ENCODE data around the gene DPP9. TPM values are rescaled to one million over a fixed set of nuclear protein-coding genes. Genes with fewer than 3 reads are reported as not detected.

DPP9 gene
- total and polyA plus RNA-seq, 2 of the 4 experiments (the other 2 are of a cell fraction), result 12.4 to 33.0 TPM

DNA sequence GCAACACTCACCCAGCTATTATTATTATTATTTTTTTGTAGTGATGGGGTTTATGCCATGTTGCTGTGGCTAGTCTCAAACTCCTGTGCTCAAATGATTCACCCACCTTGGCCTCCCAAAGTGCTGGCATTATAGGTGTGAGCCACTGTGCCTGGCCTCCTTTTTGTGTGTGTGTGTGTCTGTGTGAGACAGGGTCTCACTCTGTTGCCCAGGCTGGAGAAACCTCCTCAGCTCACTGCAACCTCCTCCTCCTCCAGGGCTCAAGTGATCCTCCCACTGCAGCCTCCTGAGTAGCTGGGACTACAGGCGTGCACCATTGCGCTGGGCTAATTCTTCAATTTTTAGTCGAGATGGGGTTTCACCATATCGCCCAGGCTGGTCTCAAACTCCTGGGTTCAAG is 49.9 kb downstream of the DPP9 start:
- Histone ChIP-seq H3K79me1 (ENCODE audit: low read depth in 1 of 2, low read length in 2 of 2) (peaks cover 8 to 13% of the 10 kb centered on the region in 2 experiments), H2BK5ac (ENCODE audit: low read depth, low read length, poor library complexity, severe bottlenecking) (no peak overlapping the region), H3K9me1 (ENCODE audit: insufficient read depth, low read length) (no peaks in the 10 kb centered on the region), H4K20me1 (ENCODE audit: insufficient read depth, low read length) (peaks cover 8% of the 10 kb centered on the region), H3K4me1 (ENCODE audit: control insufficient read depth, insufficient read depth, low read length) (peaks cover 4% of the 10 kb centered on the region; the same call in 1 of the 2 replicates), H2BK20ac (ENCODE audit: low read depth, low read length) (no peak overlapping the region), H3K27me3 (ENCODE audit: control insufficient read depth, insufficient read depth, low read length) (no peaks in the 10 kb centered on the region), H3K4ac (ENCODE audit: low read depth, low read length) (no peak overlapping the region), H2AK5ac (ENCODE audit: low read depth, low read length) (no peak overlapping the region), H3K56ac (ENCODE audit: extremely low read depth, insufficient read depth, low read length) (no peak overlapping the region), H4K5ac (ENCODE audit: low read depth, low read length) (no peak overlapping the region), H2AFZ (replicated peaks; ENCODE audit: low read length, poor library complexity) (no peak overlapping the region), H2BK120ac (ENCODE audit: low read depth, low read length) (no peak overlapping the region), H3K18ac (ENCODE audit: low read depth, low read length) (no peak overlapping the region), H4K8ac (ENCODE audit: low read depth in 2 of 2, low read length in 2 of 2) (no peak overlapping the region), H3K9ac (ENCODE audit: low read depth, low read length) (no peak overlapping the region), H3K9me3 (ENCODE audit: control insufficient read depth, insufficient read depth, low read length) (no peaks in the 10 kb centered on the region), H4K91ac (ENCODE audit: insufficient read depth, low read depth, low read length) (no peak overlapping the region), H2AK9ac (replicated peaks; ENCODE audit: low read depth, low read length, poor library complexity) (no peak overlapping the region), H3K4me2 (ENCODE audit: low read depth, low read length) (no peak overlapping the region), H3K23ac (ENCODE audit: low read depth, low read length) (no peak overlapping the region), H2BK15ac (ENCODE audit: low read depth, low read length) (no peak overlapping the region), H3K14ac (replicated peaks; ENCODE audit: low read depth, low read length) (no peak overlapping the region), H3K27ac (ENCODE audit: insufficient read depth, low read length) (no peak overlapping the region), H3K36me3 (ENCODE audit: control insufficient read depth, insufficient read depth, low read length) (peaks cover 19% of the 10 kb centered on the region), H3K4me3 (ENCODE audit: insufficient read depth, low read depth, low read length) (no peak overlapping the region)
- in situ Hi-C loops (cut with MboI; ENCODE audit: low sequenced_read_pairs) (no loop called here), dilution Hi-C loops (cut with HindIII; ENCODE audit: low sequenced_read_pairs, unreplicated experiment) (no loop called here), intact Hi-C loops (cut with micrococcal nuclease) (no loop called here)
- CTCF ChIA-PET, result interaction anchor here (0.6 kb wide), 1 partner anchor 50 kb away, joined by 4 read pairs; no protein-coding TSS in a partner anchor
- 84% methylated on average over 4 of the region's 4 CpGs; no CpG with 5 or more reads in 1 of the 2 experiments for WGBS, 2 experiments (ENCODE audit: extremely low coverage in 2 of 2, insufficient read length in 1 of 2)
- DNase-seq (no peak), ATAC-seq (ENCODE audit: low read depth) (no peak)
- POLR2A ChIA-PET (ENCODE audit: unreplicated experiment), result no interaction called here
- BruUV-seq (replicated peaks), result no TSS peak
- TF ChIP-seq, protein P1, sequence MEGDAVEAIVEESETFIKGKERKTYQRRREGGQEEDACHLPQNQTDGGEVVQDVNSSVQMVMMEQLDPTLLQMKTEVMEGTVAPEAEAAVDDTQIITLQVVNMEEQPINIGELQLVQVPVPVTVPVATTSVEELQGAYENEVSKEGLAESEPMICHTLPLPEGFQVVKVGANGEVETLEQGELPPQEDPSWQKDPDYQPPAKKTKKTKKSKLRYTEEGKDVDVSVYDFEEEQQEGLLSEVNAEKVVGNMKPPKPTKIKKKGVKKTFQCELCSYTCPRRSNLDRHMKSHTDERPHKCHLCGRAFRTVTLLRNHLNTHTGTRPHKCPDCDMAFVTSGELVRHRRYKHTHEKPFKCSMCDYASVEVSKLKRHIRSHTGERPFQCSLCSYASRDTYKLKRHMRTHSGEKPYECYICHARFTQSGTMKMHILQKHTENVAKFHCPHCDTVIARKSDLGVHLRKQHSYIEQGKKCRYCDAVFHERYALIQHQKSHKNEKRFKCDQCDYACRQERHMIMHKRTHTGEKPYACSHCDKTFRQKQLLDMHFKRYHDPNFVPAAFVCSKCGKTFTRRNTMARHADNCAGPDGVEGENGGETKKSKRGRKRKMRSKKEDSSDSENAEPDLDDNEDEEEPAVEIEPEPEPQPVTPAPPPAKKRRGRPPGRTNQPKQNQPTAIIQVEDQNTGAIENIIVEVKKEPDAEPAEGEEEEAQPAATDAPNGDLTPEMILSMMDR (conservative IDR thresholded peaks at IDR 0.05; ENCODE audit: low read depth, low read length), result no peak
- TF ChIP-seq MAFK (IDR thresholded peaks at IDR 0.05; ENCODE audit: low read depth, low read length) (no peak), CEBPB (IDR thresholded peaks at IDR 0.05; ENCODE audit: low read depth, low read length) (no peak), RFX5 (IDR thresholded peaks at IDR 0.05; ENCODE audit: low read depth, low read length) (no peak), FOS (IDR thresholded peaks at IDR 0.05; ENCODE audit: low read depth, low read length) (no peak), POLR2A (IDR thresholded peaks at IDR 0.05; ENCODE audit: low read depth, low read length) (no peak), MAZ (IDR thresholded peaks at IDR 0.05; ENCODE audit: borderline replicate concordance, low read depth, low read length) (no peak), RAD21 (IDR thresholded peaks at IDR 0.05; ENCODE audit: low read length) (no peak), BHLHE40 (IDR thresholded peaks at IDR 0.05; ENCODE audit: low read depth, low read length) (no peak), SMC3 (IDR thresholded peaks at IDR 0.05; ENCODE audit: low read depth, low read length) (no peak)
- TF ChIP-seq, protein P2, sequence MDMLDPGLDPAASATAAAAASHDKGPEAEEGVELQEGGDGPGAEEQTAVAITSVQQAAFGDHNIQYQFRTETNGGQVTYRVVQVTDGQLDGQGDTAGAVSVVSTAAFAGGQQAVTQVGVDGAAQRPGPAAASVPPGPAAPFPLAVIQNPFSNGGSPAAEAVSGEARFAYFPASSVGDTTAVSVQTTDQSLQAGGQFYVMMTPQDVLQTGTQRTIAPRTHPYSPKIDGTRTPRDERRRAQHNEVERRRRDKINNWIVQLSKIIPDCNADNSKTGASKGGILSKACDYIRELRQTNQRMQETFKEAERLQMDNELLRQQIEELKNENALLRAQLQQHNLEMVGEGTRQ (IDR thresholded peaks at IDR 0.05; ENCODE audit: low read depth, low read length), result no peak
- TF ChIP-seq, protein P3, sequence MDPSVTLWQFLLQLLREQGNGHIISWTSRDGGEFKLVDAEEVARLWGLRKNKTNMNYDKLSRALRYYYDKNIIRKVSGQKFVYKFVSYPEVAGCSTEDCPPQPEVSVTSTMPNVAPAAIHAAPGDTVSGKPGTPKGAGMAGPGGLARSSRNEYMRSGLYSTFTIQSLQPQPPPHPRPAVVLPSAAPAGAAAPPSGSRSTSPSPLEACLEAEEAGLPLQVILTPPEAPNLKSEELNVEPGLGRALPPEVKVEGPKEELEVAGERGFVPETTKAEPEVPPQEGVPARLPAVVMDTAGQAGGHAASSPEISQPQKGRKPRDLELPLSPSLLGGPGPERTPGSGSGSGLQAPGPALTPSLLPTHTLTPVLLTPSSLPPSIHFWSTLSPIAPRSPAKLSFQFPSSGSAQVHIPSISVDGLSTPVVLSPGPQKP (IDR thresholded peaks at IDR 0.05; ENCODE audit: borderline replicate concordance, low read depth, low read length), result no peak

Data from IMR-90 (cell line).